Activated naive CD8-positive, alpha-beta T cell treated with anti-CD3 and anti-CD28 coated beads, Interleukin-2, amount 50 U/mL, for 24 hours (primary cell): ENCODE results near the gene NARF.
"Not testable (repeated sequence)": the region's sequence is repeated elsewhere in the genome, so short reads cannot be mapped to it uniquely, and the experiment has no call there.

ENCODE experiments used
- ATAC-seq: fragments of 150-1000 bp; cut with Tn5 transposase; one replicate; pipeline ENCODE4 v1.10.0; 2021
- DNase-seq: peaks from one replicate; pipeline ENCODE4 v3.0.0; 2021
- H3K27ac Mint-ChIP-seq: one replicate; pipeline ENCODE4 v1.8.0; 2021; ENCODE audit warnings: mild to moderate bottlenecking, mixed read lengths
- H3K27me3 Mint-ChIP-seq: one replicate; pipeline ENCODE4 v1.8.0; 2021; ENCODE audit warnings: mixed read lengths
- H3K36me3 Mint-ChIP-seq: one replicate; pipeline ENCODE4 v1.8.0; 2021; ENCODE audit warnings: low read depth, mixed read lengths
- H3K4me1 Mint-ChIP-seq: one replicate; pipeline ENCODE4 v1.8.0; 2021; ENCODE audit warnings: mixed read lengths
- H3K4me3 Mint-ChIP-seq: one replicate; pipeline ENCODE4 v1.8.0; 2021; ENCODE audit warnings: mild to moderate bottlenecking, moderate library complexity, mixed read lengths
- H3K9me3 Mint-ChIP-seq: one replicate; pipeline ENCODE4 v1.8.0; 2021; ENCODE audit warnings: mixed read lengths

The NARF gene

DNA sequence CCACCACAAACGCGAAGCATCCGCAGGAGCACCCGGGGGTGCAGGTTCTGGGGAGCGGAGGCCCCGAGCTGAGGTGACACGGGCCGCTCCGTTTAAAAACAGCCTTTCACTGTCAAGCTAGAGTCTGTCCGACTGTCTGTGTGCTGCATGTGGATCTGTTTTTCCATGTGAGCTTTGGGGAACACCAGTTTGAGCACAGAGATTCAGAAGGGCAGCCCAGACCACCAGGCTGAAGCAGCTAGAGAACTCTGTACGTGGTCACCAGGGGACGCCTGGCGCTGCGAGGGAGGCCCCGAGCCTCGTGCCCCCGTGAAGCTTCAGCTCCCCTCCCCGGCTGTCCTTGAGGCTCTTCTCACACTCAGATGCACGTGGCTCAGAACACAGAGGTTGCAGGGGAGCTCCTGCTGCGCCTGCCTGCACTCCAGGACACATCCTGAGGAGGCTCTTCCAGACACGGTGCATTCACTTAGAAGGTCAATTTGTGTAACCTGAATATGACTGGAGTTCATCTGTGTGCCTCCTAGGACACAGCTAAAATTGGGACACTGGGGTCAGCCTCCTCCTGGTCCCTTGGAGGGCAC lies 45.3 kb downstream of the NARF start:
- Mint-ChIP-seq H3K27me3 (no peaks in the 10 kb centered on the region), H3K27ac (no peak overlapping the region), H3K36me3 (no peaks in the 10 kb centered on the region), H3K4me3 (no peak overlapping the region), H3K9me3 (no peaks in the 10 kb centered on the region), H3K4me1 (peaks cover 17% of the 10 kb centered on the region)
- DNase-seq (no peak), ATAC-seq (no peak)

- H3K27me3 Mint-ChIP-seq = no peaks in the 10 kb centered on the region
- no peak for ATAC-seq
- H3K36me3 Mint-ChIP-seq = no peaks in the 10 kb centered on the region
- no peaks in the 10 kb centered on the region for H3K9me3 Mint-ChIP-seq
- peaks cover 11% of the 10 kb centered on the region for H3K4me1 Mint-ChIP-seq
- no peak overlapping the region for H3K27ac Mint-ChIP-seq
- no peak overlapping the region for H3K4me3 Mint-ChIP-seq
- DNase-seq = no peak
Observed at GRCh38 chr17:82505296-82505695, 46.8 kb downstream of the NARF start.

GRCh38 chr17:82506402-82506801 lies 47.9 kb downstream of the NARF start:
- H3K27ac Mint-ChIP-seq = peak overlapping the region; percentile 56

DNA sequence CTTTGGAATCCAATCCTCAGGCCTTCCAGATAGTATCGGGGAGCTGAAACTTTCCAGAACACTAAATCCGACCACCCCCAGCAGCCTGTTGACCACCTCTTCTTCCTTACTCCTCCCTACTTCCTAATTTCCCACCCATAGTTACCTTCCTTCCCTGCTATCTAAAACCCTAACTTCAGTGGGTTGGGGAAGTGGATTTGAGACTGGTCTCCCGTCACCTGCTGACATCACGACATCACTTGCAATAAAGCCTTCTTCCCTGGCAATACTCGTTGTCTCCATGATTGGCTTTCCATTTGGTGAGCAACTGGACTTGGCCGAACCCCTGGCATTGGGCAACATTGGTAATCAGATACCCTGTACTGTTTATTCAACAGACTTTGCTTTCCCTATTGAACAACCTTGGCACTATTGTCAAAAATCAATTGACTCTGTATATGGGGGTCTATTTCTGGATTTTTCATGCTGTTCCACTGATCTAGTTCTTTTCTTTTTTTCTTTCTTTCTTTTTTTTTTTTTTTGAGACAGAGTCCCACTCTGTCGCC lies 49.2 kb downstream of the NARF start:
- H3K4me1 Mint-ChIP-seq = peaks cover 15% of the 10 kb centered on the region
- no peak for ATAC-seq
- no peak overlapping the region for H3K4me3 Mint-ChIP-seq
- no peaks in the 10 kb centered on the region for H3K9me3 Mint-ChIP-seq
- no peaks in the 10 kb centered on the region for H3K36me3 Mint-ChIP-seq
- peak overlapping the region; percentile 22 for H3K27ac Mint-ChIP-seq
- no peak for DNase-seq
- no peaks in the 10 kb centered on the region for H3K27me3 Mint-ChIP-seq

More at GRCh38 chr17:82506402-82506801, 47.9 kb downstream of the NARF start:
- H3K9me3 Mint-ChIP-seq, H3K36me3 Mint-ChIP-seq, H3K27me3 Mint-ChIP-seq, H3K4me3 Mint-ChIP-seq: not testable (repeated sequence)
- DNase-seq = peak; percentile 55
- peaks cover 14% of the 10 kb centered on the region for H3K4me1 Mint-ChIP-seq
- peak; percentile 96 for ATAC-seq

DNA sequence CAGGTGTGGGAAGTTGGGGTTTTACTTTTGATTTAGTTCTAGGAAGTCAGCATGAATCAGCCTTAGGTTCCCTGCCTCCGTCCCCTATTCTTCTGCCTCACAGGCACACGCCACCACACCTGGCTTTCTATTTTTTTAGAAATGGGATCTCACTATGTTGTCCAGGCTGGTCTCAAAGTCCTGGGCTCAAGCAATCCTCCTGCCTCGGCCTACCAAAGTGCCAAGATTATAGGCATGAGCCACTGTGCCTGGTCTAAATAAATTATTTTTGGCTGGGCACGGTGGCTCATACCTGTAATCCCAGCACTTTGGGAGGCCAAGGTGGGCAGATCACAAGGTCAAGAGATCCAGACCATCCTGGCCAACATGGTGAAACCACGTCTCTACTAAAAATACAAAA lies 53.1 kb downstream of the NARF start:
- H3K4me3 Mint-ChIP-seq, H3K27me3 Mint-ChIP-seq, ATAC-seq, H3K27ac Mint-ChIP-seq, H3K36me3 Mint-ChIP-seq, H3K4me1 Mint-ChIP-seq, H3K9me3 Mint-ChIP-seq, DNase-seq: not testable (repeated sequence)

DNA sequence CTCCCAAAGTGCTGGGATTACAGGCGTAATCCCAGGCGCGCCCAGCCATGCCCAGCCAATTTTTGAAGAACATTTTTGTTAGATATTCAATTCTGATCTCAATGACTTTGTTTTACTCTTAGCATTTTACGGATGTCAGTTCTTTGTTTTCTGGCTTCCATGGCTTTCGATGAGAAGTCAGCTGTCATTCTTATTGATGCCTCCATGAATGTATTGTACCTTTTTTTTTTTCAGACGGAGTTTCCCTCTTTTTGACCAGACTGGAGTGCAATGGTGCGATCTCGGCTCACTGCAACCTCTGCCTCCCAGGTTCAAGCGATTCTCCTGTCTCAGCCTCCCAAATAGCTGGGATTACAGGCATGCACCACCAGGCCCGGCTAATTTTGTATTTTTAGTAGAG lies 55.3 kb downstream of the NARF start:
- not testable (repeated sequence) for H3K27ac Mint-ChIP-seq, H3K9me3 Mint-ChIP-seq, H3K27me3 Mint-ChIP-seq, H3K4me1 Mint-ChIP-seq, ATAC-seq, H3K36me3 Mint-ChIP-seq, H3K4me3 Mint-ChIP-seq, DNase-seq

DNA sequence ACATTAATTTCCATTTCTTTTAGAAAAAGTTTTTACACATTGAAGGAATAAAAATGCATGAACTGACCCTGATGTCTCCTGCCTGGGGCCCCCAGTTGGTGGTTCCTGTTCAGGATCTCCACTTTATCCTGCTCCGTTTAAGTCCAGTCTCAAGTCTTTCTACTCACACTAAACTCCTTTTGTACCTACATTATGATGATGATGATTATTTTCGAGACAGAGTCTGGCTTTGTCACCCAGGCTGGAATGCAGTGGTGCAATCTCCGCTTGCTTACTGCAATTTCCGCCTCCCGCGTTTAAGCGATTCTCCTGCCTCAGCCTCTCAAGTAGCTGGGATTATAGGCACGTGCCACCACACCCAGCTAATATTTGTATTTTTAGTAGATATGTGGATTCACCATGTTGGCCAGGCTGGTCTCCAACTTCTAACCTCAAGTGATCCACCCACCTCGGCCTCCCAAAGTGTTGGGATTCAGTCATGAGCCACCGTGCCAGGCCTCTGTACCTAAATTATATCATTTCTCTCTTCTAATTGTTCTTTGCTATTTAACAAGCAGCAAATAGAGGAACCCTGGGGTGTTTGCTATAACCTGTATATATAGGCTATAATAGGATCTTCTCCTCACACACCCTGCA lies 58.8 kb downstream of the NARF start:
- no peak overlapping the region for H3K27ac Mint-ChIP-seq
- ATAC-seq (no peak), DNase-seq (no peak)
- no peaks in the 10 kb centered on the region for H3K27me3 Mint-ChIP-seq
- no peaks in the 10 kb centered on the region for H3K9me3 Mint-ChIP-seq
- peaks cover 19% of the 10 kb centered on the region for H3K4me1 Mint-ChIP-seq
- peaks cover 7% of the 10 kb centered on the region for H3K36me3 Mint-ChIP-seq
- H3K4me3 Mint-ChIP-seq = no peak overlapping the region

DNA sequence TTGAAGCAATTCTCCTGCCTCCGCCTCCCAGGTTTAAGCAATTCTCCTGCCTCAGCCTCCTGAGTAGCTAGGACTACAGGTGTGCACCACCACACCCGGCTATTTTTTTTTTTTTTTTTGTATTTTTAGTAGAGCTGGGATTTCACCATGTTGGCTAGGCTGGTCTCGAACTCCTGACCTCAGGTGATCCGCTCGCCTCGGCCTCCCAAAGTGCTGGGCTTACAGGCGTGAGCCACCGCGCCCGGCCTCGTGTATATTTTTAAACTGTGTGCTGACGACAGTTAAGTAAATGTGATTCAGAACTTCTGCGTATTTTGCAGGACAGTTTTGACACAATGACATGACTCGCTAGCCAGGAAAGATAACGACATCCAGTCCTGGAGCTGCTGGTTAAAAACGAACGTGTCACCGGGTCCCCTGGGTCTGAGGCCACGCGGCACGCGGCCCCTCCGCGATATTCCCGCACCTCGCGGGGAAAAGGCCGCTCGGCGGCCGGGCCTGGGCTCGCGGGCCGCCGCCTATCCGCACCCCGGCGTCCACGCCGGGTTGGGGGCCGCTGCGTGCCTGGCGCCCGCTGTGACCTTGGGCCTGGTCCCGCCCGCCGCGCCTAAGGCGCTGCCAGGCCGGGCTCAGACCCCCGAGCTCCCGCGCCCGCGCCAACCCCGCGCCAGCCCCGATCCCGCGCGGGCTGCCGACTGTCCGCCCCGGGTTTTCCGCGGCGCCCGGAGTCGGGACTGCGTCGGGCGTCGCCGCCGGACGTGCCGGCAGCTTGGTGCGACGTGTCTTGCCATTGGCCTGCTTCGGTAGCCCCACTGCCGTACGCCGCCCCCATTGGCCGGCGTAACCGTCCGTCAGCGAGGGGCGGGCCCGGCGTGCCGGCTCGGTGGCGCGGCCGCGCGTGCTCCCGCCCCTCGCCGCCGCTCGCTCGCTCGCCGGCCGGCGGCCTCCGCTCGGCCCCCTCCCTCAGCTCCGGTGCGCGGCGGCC lies 60.6 kb downstream of the NARF start, which contains the start of gene FOXK2:
TSS of gene FOXK2 (plus strand) at position 907 of the 985 bp plus-strand sequence. CDS start 157 bp downstream, outside the sequence.
- H3K4me3 Mint-ChIP-seq = peak within 1 kb of the TSS; percentile 95
- peaks cover 11% of the 10 kb centered on the region for H3K36me3 Mint-ChIP-seq
- ATAC-seq (peak; percentile 99), DNase-seq (peak; percentile 96)
- H3K4me1 Mint-ChIP-seq = peaks cover 30% of the 10 kb centered on the region
- H3K9me3 Mint-ChIP-seq = no peaks in the 10 kb centered on the region
- peak within 1 kb of the TSS; percentile 94 for H3K27ac Mint-ChIP-seq
- H3K27me3 Mint-ChIP-seq = no peaks in the 10 kb centered on the region

DNA sequence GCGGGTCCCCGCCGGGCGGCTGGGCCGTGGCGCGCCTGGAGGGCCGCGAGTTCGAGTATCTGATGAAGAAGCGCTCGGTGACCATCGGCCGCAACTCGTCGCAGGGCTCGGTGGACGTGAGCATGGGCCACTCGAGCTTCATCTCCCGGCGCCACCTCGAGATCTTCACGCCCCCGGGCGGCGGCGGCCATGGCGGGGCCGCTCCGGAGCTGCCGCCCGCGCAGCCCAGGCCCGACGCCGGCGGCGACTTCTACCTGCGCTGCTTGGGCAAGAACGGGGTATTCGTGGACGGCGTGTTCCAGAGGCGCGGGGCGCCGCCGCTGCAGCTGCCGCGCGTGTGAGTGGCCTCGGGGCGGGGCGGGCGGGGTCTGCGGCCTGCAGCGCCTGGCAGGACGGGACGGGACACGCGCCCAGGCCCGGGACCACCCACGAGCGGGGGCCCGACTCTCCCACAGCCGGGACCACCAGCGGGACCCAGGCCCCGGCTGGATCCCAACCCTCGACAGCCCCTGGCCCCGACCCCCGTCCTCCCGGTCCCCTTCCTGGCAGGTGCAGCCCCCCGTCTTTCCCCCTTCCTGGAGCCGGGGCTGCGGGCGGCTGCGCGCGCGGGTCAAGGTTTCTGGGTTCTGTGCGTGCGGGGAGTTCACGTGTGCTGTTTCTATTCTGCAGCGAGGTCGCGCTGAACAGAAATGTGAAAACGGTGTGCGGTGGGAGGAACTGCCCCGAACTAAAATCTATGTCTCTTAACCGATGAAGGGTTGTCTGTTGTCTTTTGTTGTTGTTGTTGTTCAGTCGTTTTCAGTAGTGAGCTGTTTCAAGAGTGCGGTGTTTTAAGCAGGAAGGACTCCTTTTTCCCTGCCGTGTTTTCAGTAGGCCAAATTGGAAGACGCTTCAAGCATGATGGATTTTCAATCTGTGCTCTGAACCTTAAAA lies 61.7 kb downstream of the NARF start:
- peaks cover 11% of the 10 kb centered on the region for H3K36me3 Mint-ChIP-seq
- DNase-seq (peak; percentile 38), ATAC-seq (peak; percentile 22)
- H3K27ac Mint-ChIP-seq = peak overlapping the region; percentile 94
- peak overlapping the region; percentile 95 for H3K4me3 Mint-ChIP-seq
- no peaks in the 10 kb centered on the region for H3K27me3 Mint-ChIP-seq
- peaks cover 37% of the 10 kb centered on the region for H3K4me1 Mint-ChIP-seq
- H3K9me3 Mint-ChIP-seq = no peaks in the 10 kb centered on the region

GRCh38 chr17:82524540-82524939 lies 66.0 kb downstream of the NARF start:
- DNase-seq = no peak
- no peaks in the 10 kb centered on the region for H3K9me3 Mint-ChIP-seq
- H3K4me1 Mint-ChIP-seq = peaks cover 66% of the 10 kb centered on the region
- no peak for ATAC-seq
- H3K27ac Mint-ChIP-seq = peak overlapping the region; percentile 42
- no peak overlapping the region for H3K4me3 Mint-ChIP-seq
- H3K27me3 Mint-ChIP-seq = no peaks in the 10 kb centered on the region
- H3K36me3 Mint-ChIP-seq = peaks cover 13% of the 10 kb centered on the region

- peak overlapping the region; percentile 20 for H3K27ac Mint-ChIP-seq
- H3K9me3 Mint-ChIP-seq = no peaks in the 10 kb centered on the region
- no peaks in the 10 kb centered on the region for H3K27me3 Mint-ChIP-seq
- peaks cover 10% of the 10 kb centered on the region for H3K36me3 Mint-ChIP-seq
- peaks cover 72% of the 10 kb centered on the region for H3K4me1 Mint-ChIP-seq
- ATAC-seq (no peak), DNase-seq (no peak)
- no peak overlapping the region for H3K4me3 Mint-ChIP-seq
Observed at GRCh38 chr17:82525712-82526111, 67.2 kb downstream of the NARF start.

DNA sequence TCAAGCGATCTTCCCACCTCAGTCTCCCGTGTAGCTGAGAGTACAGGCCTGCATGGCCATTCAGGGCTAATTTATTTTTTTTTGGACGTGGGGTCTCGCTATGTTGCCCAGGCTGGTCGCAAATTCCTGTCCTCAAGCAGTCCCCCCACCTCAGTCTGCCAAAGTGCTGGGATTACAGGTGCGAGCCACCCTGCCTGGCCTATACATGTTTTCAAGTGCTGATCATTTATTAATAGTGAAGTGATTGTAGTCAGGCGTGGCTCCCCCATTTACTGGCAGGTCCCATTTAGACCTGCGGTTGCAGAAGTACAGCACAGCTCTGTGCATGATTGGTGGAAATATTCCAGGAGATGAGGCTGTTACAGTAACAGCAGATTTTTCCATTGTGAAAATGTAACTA lies 69.4 kb downstream of the NARF start:
- Mint-ChIP-seq H3K27me3 (no peaks in the 10 kb centered on the region), H3K4me1 (peaks cover 63% of the 10 kb centered on the region), H3K9me3 (no peaks in the 10 kb centered on the region), H3K36me3 (peaks cover 5% of the 10 kb centered on the region), H3K4me3 (no peak overlapping the region), H3K27ac (no peak overlapping the region)
- DNase-seq (no peak), ATAC-seq (no peak)

- H3K27ac Mint-ChIP-seq = no peak overlapping the region
- DNase-seq (no peak), ATAC-seq (no peak)
- H3K9me3 Mint-ChIP-seq = no peaks in the 10 kb centered on the region
- peaks cover 2% of the 10 kb centered on the region for H3K36me3 Mint-ChIP-seq
- H3K27me3 Mint-ChIP-seq = no peaks in the 10 kb centered on the region
- peaks cover 62% of the 10 kb centered on the region for H3K4me1 Mint-ChIP-seq
- H3K4me3 Mint-ChIP-seq = no peak overlapping the region
Observed at GRCh38 chr17:82528484-82529265, 70.1 kb downstream of the NARF start.
